SU-DHL-6 (cell line): ENCODE data around the gene CDYL2.

ENCODE experiments used
- EZH2phosphoT487 ChIP-seq: fragments of 200-600 bp; sonication (generic), shearing (Covaris generic); conservative IDR thresholded peaks from 2 replicates; pipeline ENCODE4 v1.6.1; 2018; ENCODE audit warnings: mild to moderate bottlenecking, antibody characterized with exemption, low read length, moderate library complexity, mixed read lengths
- TF ChIP-seq, protein P1 (sequence below): fragments of 200-600 bp; sonication (generic); IDR thresholded peaks from one replicate; pipeline ENCODE4 v1.5.1; 2017; ENCODE audit warnings: antibody characterized with exemption, mild to moderate bottlenecking, low read length, moderate library complexity; ENCODE audit not compliant: insufficient read depth, poor library complexity, severe bottlenecking

GRCh38 chr16:80806289-80806688, 1.9 kb upstream of the CDYL2 start:
- no peak for TF ChIP-seq EZH2phosphoT487
- TF ChIP-seq, protein P1, sequence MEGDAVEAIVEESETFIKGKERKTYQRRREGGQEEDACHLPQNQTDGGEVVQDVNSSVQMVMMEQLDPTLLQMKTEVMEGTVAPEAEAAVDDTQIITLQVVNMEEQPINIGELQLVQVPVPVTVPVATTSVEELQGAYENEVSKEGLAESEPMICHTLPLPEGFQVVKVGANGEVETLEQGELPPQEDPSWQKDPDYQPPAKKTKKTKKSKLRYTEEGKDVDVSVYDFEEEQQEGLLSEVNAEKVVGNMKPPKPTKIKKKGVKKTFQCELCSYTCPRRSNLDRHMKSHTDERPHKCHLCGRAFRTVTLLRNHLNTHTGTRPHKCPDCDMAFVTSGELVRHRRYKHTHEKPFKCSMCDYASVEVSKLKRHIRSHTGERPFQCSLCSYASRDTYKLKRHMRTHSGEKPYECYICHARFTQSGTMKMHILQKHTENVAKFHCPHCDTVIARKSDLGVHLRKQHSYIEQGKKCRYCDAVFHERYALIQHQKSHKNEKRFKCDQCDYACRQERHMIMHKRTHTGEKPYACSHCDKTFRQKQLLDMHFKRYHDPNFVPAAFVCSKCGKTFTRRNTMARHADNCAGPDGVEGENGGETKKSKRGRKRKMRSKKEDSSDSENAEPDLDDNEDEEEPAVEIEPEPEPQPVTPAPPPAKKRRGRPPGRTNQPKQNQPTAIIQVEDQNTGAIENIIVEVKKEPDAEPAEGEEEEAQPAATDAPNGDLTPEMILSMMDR = no peak
